Suprapubic skin (tissue), 4 donors: ENCODE results near the gene MAGI1. TPM values are rescaled to one million over a fixed set of nuclear protein-coding genes. Genes with fewer than 3 reads are reported as not detected.

ENCODE experiments used
- DNase-seq, 2 donors: peaks; one replicate each; pipeline ENCODE4 v3.0.0-alpha.2; 2019; ENCODE audit warnings: low spot score in 2 of 2
- H3K27ac ChIP-seq: fragments of 200-600 bp; sonication (generic); one replicate; pipeline ENCODE4 v1.5.1; 2019
- H3K27me3 ChIP-seq: fragments of 200-600 bp; sonication (generic); one replicate; pipeline ENCODE4 v1.5.1; 2019
- H3K36me3 ChIP-seq: fragments of 200-600 bp; sonication (generic); one replicate; pipeline ENCODE4 v1.5.1; 2019
- H3K4me1 ChIP-seq: fragments of 200-600 bp; sonication (generic); one replicate; pipeline ENCODE4 v1.5.1; 2019
- H3K4me3 ChIP-seq: fragments of 200-600 bp; sonication (generic); one replicate; pipeline ENCODE4 v1.5.1; 2019; ENCODE audit warnings: mild to moderate bottlenecking
- H3K9me3 ChIP-seq: fragments of 200-600 bp; sonication (generic); one replicate; pipeline ENCODE4 v1.5.1; 2019
- EP300 ChIP-seq: sonication (generic); formaldehyde crosslinking; IDR thresholded peaks from one replicate; pipeline ENCODE4 v1.6.1; 2017; ENCODE audit warnings: antibody characterized with exemption
- POLR2A ChIP-seq, 2 donors: fragments of 450-650 bp; IDR thresholded peaks; one replicate each; pipeline ENCODE4 v1.6.1; 2017; ENCODE audit warnings: antibody characterized with exemption in 2 of 2, mild to moderate bottlenecking in 2 of 2, moderate library complexity in 2 of 2
- POLR2AphosphoS5 ChIP-seq, 3 donors: sonication (generic); formaldehyde crosslinking; IDR thresholded peaks; one replicate each; pipeline ENCODE4 v1.6.1; 2017; ENCODE audit warnings: antibody characterized with exemption in 3 of 3
- WGBS: methylation state at CpG from one replicate; pipeline ENCODE4 v1.1.5; 2018; 5-methylcytosine and 5-hydroxymethylcytosine counted together
- total RNA-seq, 4 donors: library from RNA; depleted of rRNA; stranded (reverse); fragments of >200 nt; gene quantifications; one replicate each; pipeline ENCODE4 v1.1.0, GENCODE V29; 2016
- TF ChIP-seq, protein P1 (sequence below), 2 donors: fragments of 200-600 bp in 1 of 2; fragments of 450-650 bp in 1 of 2; sonication (generic) in 1 of 2; IDR thresholded peaks; one replicate each; pipeline ENCODE4 v1.5.1; 2016 to 2019; ENCODE audit warnings: antibody characterized with exemption in 2 of 2, mild to moderate bottlenecking in 1 of 2, moderate library complexity in 1 of 2

Gene MAGI1
- total RNA-seq, 4 donors from 2014 or later = 37.9 to 71.5 (median 48.6) TPM

GRCh38 chr3:65576966-65577365 is 461.8 kb downstream of the MAGI1 start:
- Histone ChIP-seq H3K27ac (no peak overlapping the region), H3K9me3 (no peaks in the 10 kb centered on the region), H3K4me1 (no peaks in the 10 kb centered on the region), H3K4me3 (no peak overlapping the region), H3K36me3 (no peaks in the 10 kb centered on the region), H3K27me3 (no peaks in the 10 kb centered on the region)
- TF ChIP-seq, protein P1, sequence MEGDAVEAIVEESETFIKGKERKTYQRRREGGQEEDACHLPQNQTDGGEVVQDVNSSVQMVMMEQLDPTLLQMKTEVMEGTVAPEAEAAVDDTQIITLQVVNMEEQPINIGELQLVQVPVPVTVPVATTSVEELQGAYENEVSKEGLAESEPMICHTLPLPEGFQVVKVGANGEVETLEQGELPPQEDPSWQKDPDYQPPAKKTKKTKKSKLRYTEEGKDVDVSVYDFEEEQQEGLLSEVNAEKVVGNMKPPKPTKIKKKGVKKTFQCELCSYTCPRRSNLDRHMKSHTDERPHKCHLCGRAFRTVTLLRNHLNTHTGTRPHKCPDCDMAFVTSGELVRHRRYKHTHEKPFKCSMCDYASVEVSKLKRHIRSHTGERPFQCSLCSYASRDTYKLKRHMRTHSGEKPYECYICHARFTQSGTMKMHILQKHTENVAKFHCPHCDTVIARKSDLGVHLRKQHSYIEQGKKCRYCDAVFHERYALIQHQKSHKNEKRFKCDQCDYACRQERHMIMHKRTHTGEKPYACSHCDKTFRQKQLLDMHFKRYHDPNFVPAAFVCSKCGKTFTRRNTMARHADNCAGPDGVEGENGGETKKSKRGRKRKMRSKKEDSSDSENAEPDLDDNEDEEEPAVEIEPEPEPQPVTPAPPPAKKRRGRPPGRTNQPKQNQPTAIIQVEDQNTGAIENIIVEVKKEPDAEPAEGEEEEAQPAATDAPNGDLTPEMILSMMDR (IDR thresholded peaks at IDR 0.05) = no peak
- TF ChIP-seq POLR2AphosphoS5 (IDR thresholded peaks at IDR 0.05) = no peak
- no peak for DNase-seq
- 56% methylated on average over 2 of the region's 2 CpGs for WGBS

DNA sequence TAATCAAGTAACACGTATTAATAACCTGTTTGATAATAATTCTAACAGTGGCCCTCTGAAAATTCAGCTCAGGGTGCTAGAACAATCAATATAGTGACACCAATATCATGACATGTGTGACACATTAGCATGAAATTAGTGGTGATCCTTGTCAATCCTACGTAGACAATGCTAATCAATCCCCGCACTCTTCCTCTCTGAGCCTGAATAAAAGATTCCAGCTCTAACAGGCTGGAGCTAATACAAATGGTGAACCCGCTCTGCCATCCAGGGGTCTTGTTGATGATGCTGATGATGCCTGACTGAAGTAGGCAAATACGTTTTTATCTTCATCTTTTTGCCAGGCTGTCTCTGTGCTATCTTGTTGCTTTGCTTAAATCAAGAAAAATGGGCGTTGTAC is 462.5 kb downstream of the MAGI1 start:
- Histone ChIP-seq H3K4me3 (no peak overlapping the region), H3K27me3 (no peaks in the 10 kb centered on the region), H3K27ac (no peak overlapping the region), H3K9me3 (no peaks in the 10 kb centered on the region), H3K36me3 (no peaks in the 10 kb centered on the region), H3K4me1 (no peaks in the 10 kb centered on the region)
- TF ChIP-seq EP300 (no peak), POLR2AphosphoS5 (IDR thresholded peaks at IDR 0.05) (no peak), POLR2A (IDR thresholded peaks at IDR 0.05) (no peak)
- TF ChIP-seq, protein P1 (IDR thresholded peaks at IDR 0.05) = no peak
- no peak for DNase-seq
- 86% methylated on average over 6 of the region's 6 CpGs for WGBS

DNA sequence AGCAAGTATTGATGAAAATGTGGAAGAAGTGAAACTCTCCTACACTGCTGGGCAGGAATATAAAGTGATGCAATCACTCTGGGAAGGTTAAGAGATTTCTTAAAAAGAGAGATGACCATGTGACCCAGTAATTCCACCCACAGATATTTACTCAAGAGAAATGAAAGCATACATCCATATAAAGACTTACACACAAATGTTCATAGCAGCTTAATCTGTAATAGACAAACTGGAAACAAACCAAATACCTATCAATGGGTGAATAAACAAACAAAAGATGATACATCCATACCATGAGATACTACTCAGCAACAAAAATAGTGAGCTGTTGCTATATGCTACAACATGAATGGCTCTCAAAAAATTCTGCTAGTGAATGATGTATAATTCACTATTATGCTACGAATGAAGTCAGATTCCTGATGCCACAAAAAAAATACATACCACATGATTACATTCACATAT is 463.3 kb downstream of the MAGI1 start:
- no peak overlapping the region for H3K4me3 ChIP-seq
- no peaks in the 10 kb centered on the region for H3K4me1 ChIP-seq
- DNase-seq = no peak
- H3K27me3 ChIP-seq = no peaks in the 10 kb centered on the region
- no peaks in the 10 kb centered on the region for H3K9me3 ChIP-seq
- H3K27ac ChIP-seq = no peak overlapping the region
- no peaks in the 10 kb centered on the region for H3K36me3 ChIP-seq
- 77% methylated on average over 1 of the region's 1 CpG for WGBS
- TF ChIP-seq POLR2A (IDR thresholded peaks at IDR 0.05) (no peak), EP300 (no peak)

DNA sequence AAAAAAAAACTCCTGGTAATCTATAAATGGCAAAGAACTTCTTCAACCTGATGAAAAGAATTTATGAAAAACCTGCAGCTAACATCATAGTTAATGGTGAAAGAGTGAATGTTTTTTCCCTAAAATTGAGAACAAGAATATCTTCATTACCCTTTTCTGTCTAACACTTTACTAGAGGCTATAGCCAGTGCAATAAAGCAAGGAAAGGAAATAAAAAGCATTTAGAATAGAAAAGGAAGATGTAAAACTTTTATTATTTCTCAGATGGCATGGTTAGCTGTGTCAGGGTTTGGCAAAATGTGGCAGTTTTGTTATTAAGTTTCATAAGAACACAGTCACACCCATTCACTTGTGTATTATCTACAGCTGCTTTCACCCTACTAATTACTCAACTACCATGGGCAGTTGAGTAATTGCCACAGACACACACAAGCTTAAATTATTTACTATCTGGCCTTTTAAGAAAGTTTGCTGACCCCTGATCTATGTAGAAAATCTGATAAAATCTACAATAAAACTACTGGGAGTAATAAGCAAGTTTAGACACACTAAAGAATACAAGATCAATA is 465.1 kb downstream of the MAGI1 start:
- DNase-seq = no peak
- H3K4me3 ChIP-seq = no peak overlapping the region
- H3K27me3 ChIP-seq = no peaks in the 10 kb centered on the region
- H3K4me1 ChIP-seq = no peaks in the 10 kb centered on the region
- H3K27ac ChIP-seq = no peak overlapping the region
- TF ChIP-seq POLR2A (IDR thresholded peaks at IDR 0.05) (no peak), POLR2AphosphoS5 (IDR thresholded peaks at IDR 0.05) (no peak), EP300 (no peak)
- TF ChIP-seq, protein P1 (IDR thresholded peaks at IDR 0.05) = no peak
- H3K9me3 ChIP-seq = no peaks in the 10 kb centered on the region
- H3K36me3 ChIP-seq = no peaks in the 10 kb centered on the region

- WGBS = 95% methylated on average over 2 of the region's 2 CpGs
- no peak overlapping the region for H3K4me3 ChIP-seq
- no peaks in the 10 kb centered on the region for H3K4me1 ChIP-seq
- DNase-seq = no peak
- no peaks in the 10 kb centered on the region for H3K27me3 ChIP-seq
- no peak overlapping the region for H3K27ac ChIP-seq
- H3K9me3 ChIP-seq = no peaks in the 10 kb centered on the region
- TF ChIP-seq POLR2AphosphoS5 (IDR thresholded peaks at IDR 0.05) (no peak), POLR2A (IDR thresholded peaks at IDR 0.05) (no peak), EP300 (no peak)
- TF ChIP-seq, protein P1 (IDR thresholded peaks at IDR 0.05) = no peak
- no peaks in the 10 kb centered on the region for H3K36me3 ChIP-seq
Measured at GRCh38 chr3:65572175-65572777, 466.4 kb downstream of the MAGI1 start.
